ENCODE results near the gene TNFAIP3.

DNA sequence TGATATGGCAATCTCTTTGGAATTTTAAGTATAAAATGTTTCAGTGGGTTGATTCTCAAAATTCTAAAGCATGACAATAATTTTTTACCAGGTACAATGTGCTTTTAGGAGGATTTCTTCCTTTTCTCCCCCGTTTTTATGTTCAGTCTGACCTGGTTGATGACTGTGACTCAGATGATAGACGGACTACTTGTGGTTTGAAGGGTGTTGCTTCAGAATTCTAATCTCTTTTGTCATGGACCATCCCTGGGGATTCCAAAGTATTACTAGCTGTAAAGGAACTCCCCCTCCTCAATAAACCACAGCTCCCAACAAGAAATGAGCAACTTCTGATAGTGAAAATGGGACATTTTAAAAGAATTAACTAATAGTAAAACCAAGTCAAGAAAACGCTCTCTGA, 34.9 kb upstream of the TNFAIP3 start:
- TF ChIP-seq, protein P1, sequence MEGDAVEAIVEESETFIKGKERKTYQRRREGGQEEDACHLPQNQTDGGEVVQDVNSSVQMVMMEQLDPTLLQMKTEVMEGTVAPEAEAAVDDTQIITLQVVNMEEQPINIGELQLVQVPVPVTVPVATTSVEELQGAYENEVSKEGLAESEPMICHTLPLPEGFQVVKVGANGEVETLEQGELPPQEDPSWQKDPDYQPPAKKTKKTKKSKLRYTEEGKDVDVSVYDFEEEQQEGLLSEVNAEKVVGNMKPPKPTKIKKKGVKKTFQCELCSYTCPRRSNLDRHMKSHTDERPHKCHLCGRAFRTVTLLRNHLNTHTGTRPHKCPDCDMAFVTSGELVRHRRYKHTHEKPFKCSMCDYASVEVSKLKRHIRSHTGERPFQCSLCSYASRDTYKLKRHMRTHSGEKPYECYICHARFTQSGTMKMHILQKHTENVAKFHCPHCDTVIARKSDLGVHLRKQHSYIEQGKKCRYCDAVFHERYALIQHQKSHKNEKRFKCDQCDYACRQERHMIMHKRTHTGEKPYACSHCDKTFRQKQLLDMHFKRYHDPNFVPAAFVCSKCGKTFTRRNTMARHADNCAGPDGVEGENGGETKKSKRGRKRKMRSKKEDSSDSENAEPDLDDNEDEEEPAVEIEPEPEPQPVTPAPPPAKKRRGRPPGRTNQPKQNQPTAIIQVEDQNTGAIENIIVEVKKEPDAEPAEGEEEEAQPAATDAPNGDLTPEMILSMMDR (conservative IDR thresholded peaks at IDR 0.05 in 1 of 2, IDR thresholded peaks at IDR 0.05 in 1 of 2; ENCODE audit: low read depth in 1 of 2, low read length in 2 of 2) = no peak
- TF ChIP-seq EZH2 (IDR thresholded peaks at IDR 0.05; ENCODE audit: low read length, missing control alignments) = no peak
